MCF 10A (cell line): ENCODE measurements around the gene KLF9. TPM values are rescaled to one million over a fixed set of nuclear protein-coding genes. Genes with fewer than 3 reads are reported as not detected.

ENCODE experiments used
- BruUV-seq: library from RNA; stranded (reverse); fragments of 400-500 nt; replicated peaks from 2 replicates; lab custom pipeline; 2021; lab: Mats Ljungman, UMichigan
- CTCF ChIA-PET: fragments of 300-600 bp; sonication (Branson Sonifier 250); formaldehyde crosslinking; extraction: SDS; loops from one replicate; lab custom pipeline; 2021; ENCODE audit warnings: antibody characterized with exemption, inconsistent platforms; lab: Yijun Ruan, JAX
- POLR2A ChIA-PET: fragments of 300-600, 350-650 bp; sonication (Branson Sonifier 250); formaldehyde crosslinking; extraction: SDS; loops from one replicate; lab custom pipeline; 2020; ENCODE audit warnings: antibody characterized with exemption, inconsistent platforms; lab: Yijun Ruan, JAX
- DNase-seq: peaks from one replicate; pipeline ENCODE4 v3.0.0-alpha.2; 2018; ENCODE audit not compliant: unreplicated experiment
- H3K27ac Mint-ChIP-seq: one replicate; pipeline ENCODE4 v1.8.0; 2022; ENCODE audit warnings: mild to moderate bottlenecking, low read depth, mixed read lengths; ENCODE audit not compliant: unreplicated experiment
- H3K27me3 Mint-ChIP-seq: one replicate; pipeline ENCODE4 v1.8.0; 2022; ENCODE audit warnings: mixed read lengths; ENCODE audit not compliant: insufficient read depth, unreplicated experiment
- H3K36me3 Mint-ChIP-seq: one replicate; pipeline ENCODE4 v1.8.0; 2022; ENCODE audit warnings: mild to moderate bottlenecking, moderate library complexity, mixed read lengths; ENCODE audit not compliant: insufficient read depth, unreplicated experiment
- H3K4me1 Mint-ChIP-seq: one replicate; pipeline ENCODE4 v1.8.0; 2022; ENCODE audit warnings: mixed read lengths; ENCODE audit not compliant: insufficient read depth, unreplicated experiment
- H3K4me3 Mint-ChIP-seq: one replicate; pipeline ENCODE4 v1.8.0; 2022; ENCODE audit warnings: mild to moderate bottlenecking, moderate library complexity, mixed read lengths; ENCODE audit not compliant: unreplicated experiment
- H3K9me3 Mint-ChIP-seq: one replicate; pipeline ENCODE4 v1.8.0; 2022; ENCODE audit warnings: mixed read lengths; ENCODE audit not compliant: unreplicated experiment
- CTCF ChIP-seq: fragments of 200-600 bp; IDR thresholded peaks from one replicate; pipeline ENCODE4 v1.8.0; 2022; ENCODE audit warnings: antibody characterized with exemption, mild to moderate bottlenecking; ENCODE audit not compliant: unreplicated experiment
- intact Hi-C: fragments of 100-400 bp; cut with micrococcal nuclease; formaldehyde crosslinking; loops from 2 replicates; pipeline ENCODE4 v1.14.1; 2022
- total RNA-seq: library from RNA; stranded (reverse); gene quantifications from 2 replicates; pipeline ENCODE4 v1.2.3, GENCODE V29; 2022

KLF9 gene
- total RNA-seq, 1 experiment from 2014 or later: 5.9 TPM

GRCh38 chr9:70347046-70347445 lies 67.4 kb downstream of the KLF9 start:
- no peak for TF ChIP-seq CTCF
- H3K36me3 Mint-ChIP-seq: peaks cover 59% of the 10 kb centered on the region
- H3K4me1 Mint-ChIP-seq: no peaks in the 10 kb centered on the region
- H3K9me3 Mint-ChIP-seq: no peaks in the 10 kb centered on the region
- no peak overlapping the region for H3K4me3 Mint-ChIP-seq
- no peaks in the 10 kb centered on the region for H3K27me3 Mint-ChIP-seq
- intact Hi-C loops: no loop called here
- peak overlapping the region; percentile 17 for H3K27ac Mint-ChIP-seq
- no peak for DNase-seq
- BruUV-seq: no TSS peak
- CTCF ChIA-PET: interaction anchor here (0.5 to 4.2 kb wide), 4 partner anchors 35 to 255 kb away, joined by 3 to 22 read pairs (median 3); no protein-coding TSS in a partner anchor
- POLR2A ChIA-PET: interaction anchor here (1.0 to 1.6 kb wide), 2 partner anchors 90 to 255 kb away, joined by 3 to 5 read pairs; no protein-coding TSS in a partner anchor

GRCh38 chr9:70340572-70340971 lies 73.9 kb downstream of the KLF9 start:
- Mint-ChIP-seq H3K27ac (no peak overlapping the region), H3K9me3 (no peaks in the 10 kb centered on the region), H3K27me3 (no peaks in the 10 kb centered on the region), H3K4me3 (no peak overlapping the region), H3K36me3 (peaks cover 33% of the 10 kb centered on the region), H3K4me1 (no peaks in the 10 kb centered on the region)
- ChIA-PET POLR2A (interaction anchor here (0.8 to 2.7 kb wide), 11 partner anchors 72 to 267 kb away, joined by 3 to 21 read pairs (median 3); partner anchors contain the start of gene KLF9), CTCF (interaction anchor here (0.6 to 7.9 kb wide), 17 partner anchors 8 to 369 kb away, joined by 3 to 129 read pairs (median 3); no protein-coding TSS in a partner anchor)
- BruUV-seq: no TSS peak
- intact Hi-C loops: loop anchor here (1.0 to 2.0 kb wide), 2 partner anchors 78 to 262 kb away; no protein-coding TSS in a partner anchor
- peak; percentile 25 for DNase-seq
- TF ChIP-seq CTCF: peak; percentile 23

Other genes starting within 250 kb of the KLF9 start
- gene SMC5, start 155.7 kb downstream of the KLF9 start, total RNA-seq: 29.8 and 31.9 TPM in 2 replicates